GM12878 (cell line): ENCODE data around the gene EVI2B. TPM values are rescaled to one million over a fixed set of nuclear protein-coding genes. Genes with fewer than 3 reads are reported as not detected.
A peak's percentile ranks its signal among the peaks of the same experiment; 100 is the strongest.

Experiments
- ATAC-seq: fragments of 200-7000 bp; cut with Tn5 transposase; 3 replicates; pipeline ENCODE4 v1.9.1; 2020; ENCODE audit warnings: mild to moderate bottlenecking, moderate library complexity
- BruUV-seq: library from RNA; stranded (reverse); fragments of 400-500 nt; replicated peaks from 2 replicates; lab custom pipeline; 2021; lab: Mats Ljungman, UMichigan
- CTCF ChIA-PET: fragments of 300-600 bp; sonication (Branson Sonifier 250); formaldehyde crosslinking; extraction: SDS; loops from one replicate; lab custom pipeline; 2021; ENCODE audit warnings: inconsistent platforms; lab: Yijun Ruan, JAX
- POLR2A ChIA-PET: fragments of 350-600 bp; formaldehyde crosslinking; extraction: SDS; loops from one replicate; lab custom pipeline; 2021; ENCODE audit warnings: inconsistent platforms; lab: Charles Lee
- RAD21 ChIA-PET: fragments of 300-600 bp; sonication (Branson Sonifier 250); formaldehyde crosslinking; loops from one replicate; lab custom pipeline; 2023; ENCODE audit warnings: antibody characterized with exemption; ENCODE audit not compliant: unreplicated experiment; lab: Charles Lee
- SMC1A ChIA-PET: fragments of 300-600 bp; sonication (Branson Sonifier 250); formaldehyde crosslinking; loops from one replicate; lab custom pipeline; 2023; ENCODE audit not compliant: unreplicated experiment, uncharacterized antibody; lab: Charles Lee
- DNase-seq: peaks from one replicate; pipeline ENCODE4 v3.0.0-alpha.2; 2011; ENCODE audit warnings: low read depth, low spot score
- FAIRE-seq: peaks from 3 replicates; lab custom pipeline; 2011; peaks lifted over from hg19 to GRCh38; lab: Jason Lieb, UNC
- H2AFZ ChIP-seq: 2 replicates; pipeline ENCODE4 v1.6.0; 2011; ENCODE audit warnings: low read depth, low read length, control low read depth; ENCODE audit not compliant: control insufficient read depth
- H3K27ac ChIP-seq: 2 replicates; pipeline ENCODE4 v1.5.1; 2011; ENCODE audit warnings: control low read depth; ENCODE audit not compliant: control insufficient read depth, insufficient read depth
- H3K27me3 ChIP-seq, 2 experiments: replicated peaks in 1 of 2; 2 replicates each; pipeline versions ENCODE4 v1.6.0 to v1.6.1; 2011; ENCODE audit warnings: low read length in 1 of 2; ENCODE audit not compliant: control insufficient read depth in 2 of 2, insufficient read depth in 2 of 2
- H3K36me3 ChIP-seq, 2 experiments: 2 replicates each; pipeline ENCODE4 v1.5.1; 2011; ENCODE audit warnings: low read length in 1 of 2; ENCODE audit not compliant: control insufficient read depth in 2 of 2, insufficient read depth in 2 of 2
- H3K4me1 ChIP-seq: 2 replicates; pipeline ENCODE4 v1.6.1; 2011; ENCODE audit warnings: mild to moderate bottlenecking, low read length, moderate library complexity, mixed read lengths; ENCODE audit not compliant: control insufficient read depth, insufficient read depth
- H3K4me2 ChIP-seq: 2 replicates; pipeline ENCODE4 v1.6.0; 2011; ENCODE audit warnings: control low read depth; ENCODE audit not compliant: control insufficient read depth, insufficient read depth
- H3K4me3 ChIP-seq: fragments of 200-600 bp; sonication (generic); 2 replicates; pipeline ENCODE4 v1.5.1; 2016
- H3K79me2 ChIP-seq: 2 replicates; pipeline ENCODE4 v1.6.0; 2011; ENCODE audit warnings: low read length; ENCODE audit not compliant: control insufficient read depth, insufficient read depth
- H3K9ac ChIP-seq: 2 replicates; pipeline ENCODE4 v1.8.0; 2011; ENCODE audit warnings: low read length, control low read depth, mixed read lengths; ENCODE audit not compliant: control insufficient read depth, insufficient read depth
- H3K9me3 ChIP-seq: replicated peaks from 3 replicates; pipeline ENCODE4 v1.5.1; 2011; ENCODE audit warnings: mild to moderate bottlenecking, low read length; ENCODE audit not compliant: control insufficient read depth, insufficient read depth
- H4K20me1 ChIP-seq: 2 replicates; pipeline ENCODE4 v1.6.0; 2011; ENCODE audit not compliant: control insufficient read depth, insufficient read depth
- ATF2 ChIP-seq: IDR thresholded peaks from 2 replicates; pipeline ENCODE4 v1.6.1; 2012; ENCODE audit warnings: low read length, inconsistent platforms
- BACH1 ChIP-seq: fragments of 450-650 bp; IDR thresholded peaks from 2 replicates; pipeline ENCODE4 v1.6.1; 2017; ENCODE audit warnings: mild to moderate bottlenecking, borderline replicate concordance
- BRCA1 ChIP-seq: IDR thresholded peaks from 2 replicates; pipeline ENCODE4 v1.6.1; 2011; ENCODE audit warnings: low read depth, low read length, improper control_type of control experiment
- NR2C1 ChIP-seq: fragments of 450-650 bp; IDR thresholded peaks from 2 replicates; pipeline ENCODE4 v1.6.1; 2017; ENCODE audit warnings: antibody characterized with exemption, mild to moderate bottlenecking, moderate library complexity
- SP1 ChIP-seq: IDR thresholded peaks from one replicate; pipeline ENCODE4 v1.6.1; 2011; ENCODE audit warnings: low read depth, low read length
- SPI1 ChIP-seq: IDR thresholded peaks from 2 replicates; pipeline ENCODE4 v1.6.1; 2011; ENCODE audit warnings: low read depth, mild to moderate bottlenecking, low read length, moderate library complexity, borderline replicate concordance; ENCODE audit not compliant: insufficient read depth
- SUZ12 ChIP-seq: fragments of 200-600 bp; sonication (generic); IDR thresholded peaks from one replicate; pipeline ENCODE4 v1.6.1; 2018; ENCODE audit warnings: antibody characterized with exemption, mild to moderate bottlenecking; ENCODE audit not compliant: unreplicated experiment
- WGBS: methylation state at CpG from one replicate; pipeline ENCODE4 v1.1.6; 2016; ENCODE audit warnings: low lambda C conversion rate; ENCODE audit not compliant: insufficient replicate concordance, insufficient coverage; ENCODE audit errors: missing lambda C conversion rate; 5-methylcytosine and 5-hydroxymethylcytosine counted together
- in situ Hi-C: fragments of 300-500 bp; cut with MboI; formaldehyde crosslinking; loops from 9 replicates; pipeline ENCODE4 v1.14.3; 2018; ENCODE audit warnings: mixed read lengths
- intact Hi-C: fragments of 100-400 bp; cut with micrococcal nuclease; formaldehyde crosslinking; loops from one replicate; pipeline ENCODE4 v1.14.2; 2022; ENCODE audit not compliant: unreplicated experiment
- polyA plus RNA-seq, 11 experiments: library from polyadenylated mRNA; depleted of rRNA in 4 of 11; unstranded in 6 of 11; stranded (reverse) in 5 of 11; fragments of >200 nt; fragmentation: Nextera tagmentation in 4 of 11; fragmentation: Illumina TruSeq in 1 of 11; extraction: Ambion mirVana in 4 of 11; extraction: Trizol in 1 of 11; gene quantifications; 1 replicate in 1 of 11; 2 replicates in 10 of 11; pipeline versions ENCODE4 v1.2.1 to v1.2.3, GENCODE V29; 2011 to 2016; ENCODE audit warnings: inconsistent platforms in 2 of 11, missing spikeins in 2 of 11, low read depth in 1 of 11
- total RNA-seq, 4 experiments: library from RNA; depleted of rRNA in 3 of 4; stranded (reverse); fragments of >200 nt in 3 of 4; fragmentation: Illumina TruSeq in 1 of 4; extraction: Trizol in 1 of 4; gene quantifications; 2 replicates each; pipeline versions ENCODE4 v1.2.1 to v1.2.3, GENCODE V29; 2013 to 2021

The EVI2B gene
- total and polyA plus RNA-seq, 10 of the 15 experiments (the other 5 are each of a cell fraction or from before 2014, with no cell fraction given), result 26.2 to 195 (median 52.0) TPM

GRCh38 chr17:31320791-31321190 is 6.9 kb upstream of the EVI2B start:
- H4K20me1 ChIP-seq, result no peaks in the 10 kb centered on the region
- peak overlapping the region; percentile 65 for H3K4me3 ChIP-seq
- H3K27me3 ChIP-seq, result no peaks in the 10 kb centered on the region
- intact Hi-C loops, result no loop called here
- no peak overlapping the region for H2AFZ ChIP-seq
- ChIA-PET SMC1A (interaction anchor here (0.8 to 9.5 kb wide), 7 partner anchors 12 to 315 kb away, joined by 3 to 101 read pairs (median 13); no protein-coding TSS in a partner anchor), RAD21 (interaction anchor here (0.6 to 3.3 kb wide), 6 partner anchors 8 to 70 kb away, joined by 3 to 39 read pairs (median 8); partner anchors contain the start of gene EVI2B), POLR2A (interaction anchor here (0.6 to 2.6 kb wide), 4 partner anchors 10 to 167 kb away, joined by 4 to 30 read pairs (median 5); no protein-coding TSS in a partner anchor), CTCF (interaction anchor here (1.5 to 3.5 kb wide), 2 partner anchors 11 to 71 kb away, joined by 4 to 21 read pairs; no protein-coding TSS in a partner anchor)
- in situ Hi-C loops, result no loop called here
- peaks cover 7% of the 10 kb centered on the region for H3K4me1 ChIP-seq
- ATAC-seq (peak; percentile 44), DNase-seq (no peak), FAIRE-seq (no peak)
- H3K36me3 ChIP-seq, result no peaks in the 10 kb centered on the region
- 3% methylated on average over 1 of the region's 1 CpG for WGBS
- TF ChIP-seq SPI1 (no peak), NR2C1 (no peak), BACH1 (no peak), ATF2 (no peak), BRCA1 (no peak), SP1 (no peak), SUZ12 (no peak)
- peaks cover 56% of the 10 kb centered on the region for H3K79me2 ChIP-seq
- BruUV-seq, result no TSS peak
- H3K27ac ChIP-seq, result peak overlapping the region; percentile 95
- no peaks in the 10 kb centered on the region for H3K9me3 ChIP-seq
- peak overlapping the region; percentile 54 for H3K9ac ChIP-seq
- H3K4me2 ChIP-seq, result peak overlapping the region; percentile 88
